ENCODE results near the gene SLC4A9. TPM values are rescaled to one million over a fixed set of nuclear protein-coding genes. Genes with fewer than 3 reads are reported as not detected.
A peak's percentile ranks its signal among the peaks of the same experiment; 100 is the strongest.

The SLC4A9 gene
- total RNA-seq, 2 experiments from 2014 or later: not detected

DNA sequence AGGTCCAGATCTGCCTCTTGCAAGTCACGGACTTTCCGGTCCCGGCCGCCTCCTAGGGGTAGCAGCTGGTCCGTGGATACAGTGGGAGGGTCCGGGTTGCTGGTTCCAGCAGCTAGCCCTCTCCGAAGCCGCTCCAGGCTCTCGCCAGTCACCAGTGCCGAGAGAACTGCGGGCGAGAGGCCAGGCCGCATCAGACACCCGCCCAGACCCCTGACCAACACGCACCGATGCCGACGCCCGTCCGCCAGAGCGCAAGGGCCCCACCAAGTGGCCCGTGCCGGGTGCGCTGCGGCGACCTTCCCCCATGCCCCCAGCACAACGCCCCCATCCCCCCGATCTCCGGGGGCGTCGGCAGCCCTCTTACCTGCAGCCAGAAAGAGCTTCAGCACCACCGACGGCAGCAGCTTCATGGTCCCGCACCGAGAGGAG is 14.1 kb upstream of the SLC4A9 start:
- Mint-ChIP-seq H3K4me3 (peak overlapping the region; percentile 62), H3K27me3 (peaks cover 36% of the 10 kb centered on the region), H3K4me1 (peaks cover 44% of the 10 kb centered on the region), H3K9me3 (peaks cover 2% of the 10 kb centered on the region), H3K27ac (no peak overlapping the region), H3K36me3 (peaks cover 19% of the 10 kb centered on the region)
- DNase-seq: no peak

DNA sequence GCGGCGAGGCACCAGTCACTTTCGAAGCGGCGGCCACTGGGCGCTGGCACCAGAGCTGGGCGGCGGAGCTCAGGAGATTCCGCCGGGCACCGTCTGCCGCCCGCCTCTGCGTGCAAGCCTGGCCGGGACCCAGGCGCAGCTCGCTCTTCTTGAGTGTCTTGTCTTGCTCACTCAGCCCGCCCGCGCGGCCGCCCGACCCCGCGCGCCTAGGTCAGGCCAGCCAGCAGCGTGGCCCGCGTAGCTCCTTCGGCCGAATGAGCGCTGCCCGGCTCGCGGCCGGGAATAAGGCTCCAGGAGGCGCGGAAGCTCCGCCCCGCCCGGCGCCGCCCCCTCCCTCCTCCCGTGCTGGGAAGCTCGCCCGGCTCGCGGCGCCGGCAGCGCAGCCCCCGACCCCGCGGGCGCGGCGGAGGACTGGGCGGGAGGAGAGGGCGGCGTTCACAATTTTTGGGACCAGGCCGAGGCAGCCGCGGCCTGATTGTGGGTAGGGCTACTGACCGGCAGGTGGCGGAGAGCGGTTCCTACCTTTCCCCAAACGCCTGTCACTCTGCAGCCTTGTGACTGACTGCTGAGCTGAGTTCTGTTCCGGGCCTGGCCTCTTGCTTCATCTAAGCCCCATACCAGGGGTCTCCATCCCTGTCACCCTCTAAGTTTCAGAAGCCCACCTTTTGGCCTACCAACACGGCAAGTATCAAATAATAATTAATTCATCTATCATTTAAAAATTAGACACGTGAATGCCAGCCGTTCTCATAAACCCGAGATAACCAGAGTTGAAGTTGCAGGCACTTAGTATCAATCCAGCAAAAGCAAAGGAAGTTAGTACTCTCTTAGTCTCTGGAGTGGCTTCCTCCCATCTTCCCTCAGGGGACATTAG is 13.4 kb upstream of the SLC4A9 start, which contains the start of gene HBEGF:
Gene HBEGF, minus strand, starts transcription at position 256 of the 874 bp plus-strand sequence. CDS start 275 bp downstream, outside the sequence.
- peak; percentile 56 for DNase-seq
- peaks cover 13% of the 10 kb centered on the region for H3K36me3 Mint-ChIP-seq
- peaks cover 40% of the 10 kb centered on the region for H3K27me3 Mint-ChIP-seq
- no peak within 1 kb of the TSS for H3K27ac Mint-ChIP-seq
- H3K9me3 Mint-ChIP-seq: peaks cover 2% of the 10 kb centered on the region
- H3K4me3 Mint-ChIP-seq: peak within 1 kb of the TSS; percentile 73
- peaks cover 42% of the 10 kb centered on the region for H3K4me1 Mint-ChIP-seq

DNA sequence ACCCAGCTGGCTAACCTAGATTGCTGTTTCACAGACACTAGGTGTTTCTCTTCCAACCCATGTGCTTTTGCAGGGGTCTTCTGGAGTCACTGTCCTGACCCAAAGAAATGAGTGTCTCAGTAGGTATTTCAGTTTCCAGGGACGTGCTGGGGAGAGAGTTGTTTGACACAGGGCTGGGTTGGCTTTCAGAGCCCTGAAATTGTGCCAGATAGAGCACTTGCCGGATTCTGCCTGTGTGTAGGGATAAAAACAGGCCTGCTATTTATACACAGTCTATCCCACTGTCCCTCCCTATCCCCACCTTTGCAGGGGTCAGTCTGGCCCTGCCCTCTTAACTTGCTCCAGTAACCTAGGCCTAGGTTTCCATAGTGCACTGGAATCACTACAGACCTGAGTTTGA is 12.6 kb upstream of the SLC4A9 start:
- no peaks in the 10 kb centered on the region for H3K9me3 Mint-ChIP-seq
- peaks cover 7% of the 10 kb centered on the region for H3K36me3 Mint-ChIP-seq
- DNase-seq: no peak
- peaks cover 39% of the 10 kb centered on the region for H3K4me1 Mint-ChIP-seq
- peaks cover 43% of the 10 kb centered on the region for H3K27me3 Mint-ChIP-seq
- H3K4me3 Mint-ChIP-seq: peak overlapping the region; percentile 73
- no peak overlapping the region for H3K27ac Mint-ChIP-seq

DNA sequence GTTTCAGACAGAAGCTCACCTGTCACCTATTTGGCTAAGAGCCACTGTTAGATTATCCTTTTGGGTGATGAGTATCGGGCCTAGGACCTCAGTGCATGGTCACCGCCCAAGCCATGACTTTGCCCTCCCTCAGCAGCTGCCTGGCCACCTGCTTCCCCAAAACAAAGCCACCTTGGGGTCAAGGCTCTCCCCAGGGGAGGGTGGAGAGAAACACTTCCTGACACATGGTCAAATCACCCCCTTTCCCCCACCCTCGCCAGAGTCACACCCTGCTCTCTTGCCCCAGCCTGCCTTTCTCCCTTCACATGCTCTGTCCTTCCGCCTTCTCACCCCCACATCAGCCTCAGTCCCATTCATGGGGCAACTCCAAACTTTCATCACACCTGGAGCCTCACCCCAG is 11.9 kb upstream of the SLC4A9 start:
- peaks cover 32% of the 10 kb centered on the region for H3K4me1 Mint-ChIP-seq
- no peak for DNase-seq
- H3K4me3 Mint-ChIP-seq: no peak overlapping the region
- H3K9me3 Mint-ChIP-seq: no peaks in the 10 kb centered on the region
- peaks cover 43% of the 10 kb centered on the region for H3K27me3 Mint-ChIP-seq
- no peak overlapping the region for H3K27ac Mint-ChIP-seq
- peaks cover 3% of the 10 kb centered on the region for H3K36me3 Mint-ChIP-seq

DNA sequence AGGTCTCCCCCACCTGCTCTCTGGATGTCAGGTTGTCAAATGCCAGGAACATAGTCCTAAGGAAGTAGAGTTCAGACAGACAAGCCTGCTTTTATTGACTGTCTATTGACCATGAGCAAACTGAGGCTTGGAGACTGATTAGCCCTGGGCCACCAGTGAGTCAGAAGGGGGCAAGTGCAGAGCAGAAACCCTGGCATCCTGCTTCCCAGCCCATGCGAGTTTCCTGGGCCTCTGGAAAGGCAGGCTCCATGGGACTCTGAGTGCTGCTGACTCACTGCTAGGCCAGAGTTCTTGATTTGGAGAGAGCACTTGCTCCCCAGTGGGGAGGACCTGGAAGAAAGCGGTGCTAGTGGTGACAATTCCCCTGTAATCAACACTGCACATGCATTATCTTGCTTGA is 10.8 kb upstream of the SLC4A9 start:
- H3K4me1 Mint-ChIP-seq: peaks cover 23% of the 10 kb centered on the region
- no peak for DNase-seq
- H3K27ac Mint-ChIP-seq: no peak overlapping the region
- H3K4me3 Mint-ChIP-seq: no peak overlapping the region
- no peaks in the 10 kb centered on the region for H3K9me3 Mint-ChIP-seq
- H3K36me3 Mint-ChIP-seq: no peaks in the 10 kb centered on the region
- H3K27me3 Mint-ChIP-seq: peaks cover 43% of the 10 kb centered on the region

DNA sequence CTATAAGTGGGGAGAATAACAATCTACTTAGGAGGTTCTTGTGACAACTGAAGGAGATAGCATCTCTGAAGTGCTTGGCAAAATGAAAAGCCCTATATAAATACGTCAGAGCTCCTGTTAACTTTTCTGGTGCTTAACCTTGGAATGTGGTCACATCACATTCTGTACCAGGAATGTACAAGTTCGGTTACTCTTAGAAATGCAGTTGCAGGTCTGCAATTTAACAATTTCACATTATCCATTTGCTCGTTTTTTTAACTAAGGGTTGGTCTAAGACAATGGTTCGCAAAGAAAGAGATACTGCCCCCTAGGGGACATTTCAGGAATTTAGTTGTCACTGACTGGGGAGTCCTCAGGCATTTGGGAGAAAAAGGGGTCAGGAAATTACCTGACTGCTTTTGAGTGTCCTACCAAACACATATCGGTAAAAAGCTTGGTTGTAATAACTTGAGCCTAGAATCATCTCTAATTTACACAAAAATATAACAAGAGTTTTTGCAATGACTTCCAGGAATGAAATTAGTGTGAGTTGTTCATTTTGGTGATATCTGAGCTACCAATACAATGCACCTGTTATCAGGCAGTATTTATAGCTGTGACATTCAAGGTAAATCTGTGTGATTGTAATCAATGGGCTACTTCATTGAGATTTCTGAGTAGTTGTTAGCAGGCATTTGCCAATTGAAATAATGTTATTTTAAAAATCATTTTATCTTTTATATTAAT is 8.2 kb upstream of the SLC4A9 start:
- DNase-seq: peak; percentile 40
- H3K36me3 Mint-ChIP-seq: no peaks in the 10 kb centered on the region
- H3K4me3 Mint-ChIP-seq: no peak overlapping the region
- H3K27ac Mint-ChIP-seq: no peak overlapping the region
- no peaks in the 10 kb centered on the region for H3K9me3 Mint-ChIP-seq
- H3K27me3 Mint-ChIP-seq: peaks cover 32% of the 10 kb centered on the region
- peaks cover 10% of the 10 kb centered on the region for H3K4me1 Mint-ChIP-seq

DNA sequence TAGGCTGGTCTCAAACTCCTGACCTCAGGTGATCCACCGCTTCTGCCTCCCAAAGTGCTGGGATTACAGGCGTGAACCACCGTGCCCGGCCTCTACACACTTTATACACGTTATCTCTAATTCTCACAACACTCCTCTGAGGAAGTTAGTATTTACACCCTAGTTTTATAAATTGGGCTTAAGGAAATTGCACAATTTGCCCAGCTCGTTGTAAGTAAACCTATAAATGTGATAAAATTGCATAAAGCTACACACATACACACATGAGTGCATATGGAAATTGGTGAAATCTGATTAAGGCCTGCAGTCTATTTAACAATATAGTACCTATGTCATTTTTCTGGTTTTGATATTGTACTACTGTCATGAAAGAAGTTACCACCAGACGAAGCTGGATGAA is 4.4 kb upstream of the SLC4A9 start:
- peaks cover 13% of the 10 kb centered on the region for H3K4me1 Mint-ChIP-seq
- no peak overlapping the region for H3K27ac Mint-ChIP-seq
- no peak for DNase-seq
- H3K4me3 Mint-ChIP-seq: no peak overlapping the region
- peaks cover 22% of the 10 kb centered on the region for H3K27me3 Mint-ChIP-seq
- H3K36me3 Mint-ChIP-seq: no peaks in the 10 kb centered on the region
- no peaks in the 10 kb centered on the region for H3K9me3 Mint-ChIP-seq

DNA sequence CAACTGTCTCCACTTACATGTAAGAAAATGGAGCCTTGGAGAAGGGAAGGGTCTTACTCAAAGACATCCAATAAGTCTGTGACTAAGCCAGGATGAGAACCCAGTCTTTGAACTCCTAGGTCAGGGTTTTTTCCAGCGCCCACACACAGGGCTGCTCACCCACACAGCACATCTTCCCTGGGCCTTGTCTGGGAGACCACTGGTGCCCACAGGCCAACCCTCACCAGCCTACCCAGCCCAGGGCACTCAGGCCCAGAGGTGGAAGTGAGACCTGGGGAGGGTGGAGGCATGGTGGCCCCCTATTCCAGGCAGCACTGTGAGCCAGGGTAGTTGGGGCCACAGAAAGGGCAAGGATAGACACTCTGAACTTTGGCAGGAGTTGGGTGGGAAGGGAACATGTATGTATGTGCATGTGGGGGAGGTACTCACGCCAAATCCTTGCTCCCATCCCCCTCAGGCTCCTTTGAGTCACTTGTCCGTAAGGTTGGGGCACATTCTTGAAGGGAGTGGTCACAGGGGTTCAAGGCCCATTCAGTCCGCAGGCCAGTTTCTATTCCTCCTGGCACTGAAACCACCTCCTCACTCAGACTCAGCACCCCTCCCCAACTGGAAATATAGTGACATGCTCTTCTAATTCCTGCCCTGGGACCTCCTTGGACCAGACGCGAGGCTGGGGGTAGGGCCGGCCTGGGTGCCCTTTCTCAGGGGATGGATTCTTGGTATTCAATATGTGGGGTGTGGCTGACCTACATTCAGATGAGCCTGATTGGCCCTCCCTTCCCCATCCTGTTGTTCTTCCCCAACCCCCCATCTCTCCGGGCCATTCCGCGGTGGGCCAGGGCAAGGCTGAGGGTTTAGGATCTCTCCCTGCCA is 2.9 kb upstream of the SLC4A9 start:
- no peak for DNase-seq
- Mint-ChIP-seq H3K4me1 (peaks cover 8% of the 10 kb centered on the region), H3K36me3 (no peaks in the 10 kb centered on the region), H3K9me3 (no peaks in the 10 kb centered on the region), H3K27ac (no peak overlapping the region), H3K4me3 (no peak overlapping the region), H3K27me3 (peaks cover 13% of the 10 kb centered on the region)

DNA sequence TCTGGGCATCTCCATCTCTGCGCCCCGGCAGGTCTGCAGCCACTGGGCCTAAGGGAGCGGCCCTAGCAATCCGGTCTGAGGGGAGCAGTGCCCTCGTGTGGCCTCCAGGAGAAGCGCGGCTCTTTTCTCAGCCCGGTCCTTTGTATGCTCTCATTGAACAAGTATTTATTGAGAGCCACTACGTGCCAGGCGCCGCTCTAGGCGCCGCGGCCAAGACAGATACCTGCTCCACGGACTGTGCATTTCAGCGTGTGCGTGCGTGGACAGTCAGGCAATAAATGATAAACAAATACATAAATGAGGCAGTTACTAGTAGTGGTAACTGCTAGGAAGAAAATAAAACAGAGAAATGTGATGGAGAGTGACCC is 2.3 kb upstream of the SLC4A9 start:
- Mint-ChIP-seq H3K36me3 (no peaks in the 10 kb centered on the region), H3K9me3 (no peaks in the 10 kb centered on the region), H3K4me3 (peak overlapping the region; percentile 56), H3K27me3 (peaks cover 13% of the 10 kb centered on the region), H3K27ac (no peak overlapping the region), H3K4me1 (peaks cover 8% of the 10 kb centered on the region)
- peak; percentile 76 for DNase-seq

DNA sequence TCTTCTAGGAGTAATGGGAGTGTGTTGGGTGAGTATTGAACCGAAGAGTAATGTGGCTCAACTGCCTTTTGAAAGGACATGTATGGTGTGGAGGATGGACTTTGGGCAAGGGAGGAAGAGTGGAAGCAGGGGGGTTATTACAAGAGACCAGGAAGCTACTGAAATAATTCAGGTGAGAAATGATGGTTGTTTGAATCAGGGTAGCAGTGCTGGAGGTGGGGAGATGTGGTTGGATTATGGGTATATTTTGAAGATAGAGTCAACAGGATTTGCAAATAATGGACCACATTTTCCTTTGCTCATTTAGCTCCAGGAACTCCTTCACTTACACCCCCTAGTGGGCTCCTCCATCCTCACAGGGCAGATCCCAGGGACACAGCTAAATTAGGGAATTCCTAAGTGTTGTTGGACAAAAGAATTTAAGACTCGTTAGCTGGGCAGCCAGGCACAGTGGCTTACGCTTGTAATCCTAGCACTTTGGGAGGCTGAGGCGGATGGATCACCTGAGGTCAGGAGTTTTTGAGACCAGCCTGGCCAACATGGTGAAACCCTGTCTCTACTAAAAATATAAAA is 1.2 kb upstream of the SLC4A9 start:
- peaks cover 13% of the 10 kb centered on the region for H3K4me1 Mint-ChIP-seq
- no peak overlapping the region for H3K4me3 Mint-ChIP-seq
- H3K27me3 Mint-ChIP-seq: peaks cover 13% of the 10 kb centered on the region
- H3K36me3 Mint-ChIP-seq: no peaks in the 10 kb centered on the region
- no peak overlapping the region for H3K27ac Mint-ChIP-seq
- no peaks in the 10 kb centered on the region for H3K9me3 Mint-ChIP-seq
- no peak for DNase-seq

DNA sequence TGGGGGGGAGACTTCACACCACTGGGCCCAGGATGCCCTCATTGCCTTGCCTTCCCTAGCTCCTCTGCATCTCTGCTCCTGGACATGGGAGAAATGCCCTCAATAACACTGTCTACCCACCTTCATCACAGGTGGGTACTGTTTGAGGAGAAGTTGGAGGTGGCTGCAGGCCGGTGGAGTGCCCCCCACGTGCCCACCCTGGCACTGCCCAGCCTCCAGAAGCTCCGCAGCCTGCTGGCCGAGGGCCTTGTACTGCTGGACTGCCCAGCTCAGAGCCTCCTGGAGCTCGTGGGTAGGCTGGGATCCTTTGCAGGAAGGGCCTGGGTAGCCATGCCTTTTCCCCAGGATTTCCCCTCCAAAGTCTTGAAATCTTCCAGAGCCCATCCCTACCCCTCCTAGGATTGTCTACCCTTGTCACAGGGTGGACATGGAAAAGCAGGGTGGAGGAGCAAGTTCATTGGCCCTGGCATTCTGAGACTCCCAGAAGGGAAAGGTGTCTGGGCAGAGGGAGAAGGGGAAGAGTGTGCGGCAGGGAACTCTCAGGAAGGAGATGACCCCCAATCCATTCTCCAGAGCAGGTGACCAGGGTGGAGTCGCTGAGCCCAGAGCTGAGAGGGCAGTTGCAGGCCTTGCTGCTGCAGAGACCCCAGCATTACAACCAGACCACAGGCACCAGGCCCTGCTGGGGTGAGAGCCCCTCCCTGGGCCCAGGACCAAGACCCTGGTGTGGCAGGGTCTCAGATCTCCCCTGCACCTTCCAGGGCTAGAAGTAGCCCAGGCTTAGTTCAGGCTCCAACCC is 886 bp downstream of the SLC4A9 start:
- H3K9me3 Mint-ChIP-seq: no peaks in the 10 kb centered on the region
- DNase-seq: no peak
- H3K4me3 Mint-ChIP-seq: no peak overlapping the region
- peaks cover 13% of the 10 kb centered on the region for H3K27me3 Mint-ChIP-seq
- no peak overlapping the region for H3K27ac Mint-ChIP-seq
- no peaks in the 10 kb centered on the region for H3K36me3 Mint-ChIP-seq
- H3K4me1 Mint-ChIP-seq: peaks cover 13% of the 10 kb centered on the region

DNA sequence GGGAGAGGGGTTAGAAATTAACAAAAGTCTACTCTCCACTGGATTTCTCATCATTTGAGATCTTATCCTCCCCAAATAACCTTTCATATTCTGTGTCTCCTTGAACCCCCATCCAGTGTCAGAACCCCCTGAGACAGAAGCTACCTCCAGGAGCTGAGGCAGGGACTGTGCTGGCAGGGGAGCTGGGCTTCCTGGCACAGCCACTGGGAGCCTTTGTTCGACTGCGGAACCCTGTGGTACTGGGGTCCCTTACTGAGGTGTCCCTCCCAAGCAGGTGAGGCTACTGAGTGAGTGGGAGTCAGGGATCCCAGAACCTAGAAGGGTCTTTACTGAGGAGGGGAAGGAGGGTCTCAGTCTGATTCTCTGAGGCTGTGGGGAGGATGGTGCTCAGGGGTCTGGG is 1.9 kb downstream of the SLC4A9 start:
- Mint-ChIP-seq H3K4me1 (peaks cover 13% of the 10 kb centered on the region), H3K36me3 (no peaks in the 10 kb centered on the region), H3K4me3 (no peak overlapping the region), H3K27me3 (peaks cover 13% of the 10 kb centered on the region), H3K9me3 (no peaks in the 10 kb centered on the region), H3K27ac (no peak overlapping the region)
- no peak for DNase-seq

DNA sequence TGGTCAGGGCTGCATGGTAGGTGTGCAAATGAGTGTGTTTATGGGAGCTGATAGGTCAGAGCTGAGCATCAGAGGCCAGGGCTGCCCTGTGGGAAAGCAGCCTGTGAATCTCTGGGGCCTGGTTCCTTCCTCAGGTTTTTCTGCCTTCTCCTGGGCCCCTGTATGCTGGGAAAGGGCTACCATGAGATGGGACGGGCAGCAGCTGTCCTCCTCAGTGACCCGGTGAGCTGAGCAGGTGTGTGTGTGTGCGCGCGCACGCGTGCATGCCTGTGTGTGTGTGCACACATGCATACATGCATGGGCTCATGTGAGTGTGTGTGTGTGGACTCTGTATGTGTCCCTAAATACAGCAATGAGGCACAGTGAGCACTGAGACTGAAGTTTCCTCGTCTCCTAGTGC is 2.3 kb downstream of the SLC4A9 start:
- H3K36me3 Mint-ChIP-seq: no peaks in the 10 kb centered on the region
- peaks cover 9% of the 10 kb centered on the region for H3K4me1 Mint-ChIP-seq
- no peaks in the 10 kb centered on the region for H3K9me3 Mint-ChIP-seq
- no peak overlapping the region for H3K4me3 Mint-ChIP-seq
- H3K27me3 Mint-ChIP-seq: peaks cover 13% of the 10 kb centered on the region
- H3K27ac Mint-ChIP-seq: no peak overlapping the region
- no peak for DNase-seq
